ENCODE results near the gene P2RX7. TPM values are rescaled to one million over a fixed set of nuclear protein-coding genes. Genes with fewer than 3 reads are reported as not detected.

P2RX7 gene
- total RNA-seq, 1 donor from 2014 or later, result not detected

DNA sequence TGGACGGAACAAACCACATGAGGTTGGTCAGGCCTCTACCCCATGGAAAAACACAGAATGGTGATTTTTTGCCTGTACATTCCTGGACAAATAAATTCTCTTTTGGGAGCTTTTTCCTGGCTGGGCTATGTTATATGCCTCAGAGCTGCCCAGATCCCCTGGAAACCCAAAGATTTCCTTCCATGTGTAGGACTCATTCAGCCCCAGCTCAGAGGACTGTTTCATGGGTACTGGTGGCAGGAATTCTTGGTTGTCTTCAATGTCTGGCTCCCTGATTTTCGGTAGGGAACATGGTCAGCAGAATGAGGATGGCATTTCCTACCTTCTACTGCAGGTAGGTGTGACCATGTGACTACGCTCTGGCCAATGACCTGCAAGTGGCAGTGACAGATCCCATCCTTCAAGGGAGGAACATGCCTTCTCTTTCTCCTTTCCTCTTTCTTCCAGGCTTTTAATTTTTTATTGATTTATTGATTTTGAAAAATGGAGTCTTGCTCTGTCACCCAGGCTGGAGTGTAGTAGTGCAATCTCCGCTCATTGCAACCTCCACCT, 15.4 kb upstream of the P2RX7 start:
- Mint-ChIP-seq H3K4me1 (ENCODE audit: low read depth, unreplicated experiment) (no peaks in the 10 kb centered on the region), H3K9me3 (ENCODE audit: unreplicated experiment) (peaks cover 3% of the 10 kb centered on the region), H3K27ac (ENCODE audit: unreplicated experiment) (no peak overlapping the region), H3K27me3 (ENCODE audit: unreplicated experiment) (peaks cover 6% of the 10 kb centered on the region), H3K4me3 (ENCODE audit: unreplicated experiment) (no peak overlapping the region), H3K36me3 (ENCODE audit: unreplicated experiment) (no peaks in the 10 kb centered on the region)
- no peak for DNase-seq
- TF ChIP-seq, protein P1, sequence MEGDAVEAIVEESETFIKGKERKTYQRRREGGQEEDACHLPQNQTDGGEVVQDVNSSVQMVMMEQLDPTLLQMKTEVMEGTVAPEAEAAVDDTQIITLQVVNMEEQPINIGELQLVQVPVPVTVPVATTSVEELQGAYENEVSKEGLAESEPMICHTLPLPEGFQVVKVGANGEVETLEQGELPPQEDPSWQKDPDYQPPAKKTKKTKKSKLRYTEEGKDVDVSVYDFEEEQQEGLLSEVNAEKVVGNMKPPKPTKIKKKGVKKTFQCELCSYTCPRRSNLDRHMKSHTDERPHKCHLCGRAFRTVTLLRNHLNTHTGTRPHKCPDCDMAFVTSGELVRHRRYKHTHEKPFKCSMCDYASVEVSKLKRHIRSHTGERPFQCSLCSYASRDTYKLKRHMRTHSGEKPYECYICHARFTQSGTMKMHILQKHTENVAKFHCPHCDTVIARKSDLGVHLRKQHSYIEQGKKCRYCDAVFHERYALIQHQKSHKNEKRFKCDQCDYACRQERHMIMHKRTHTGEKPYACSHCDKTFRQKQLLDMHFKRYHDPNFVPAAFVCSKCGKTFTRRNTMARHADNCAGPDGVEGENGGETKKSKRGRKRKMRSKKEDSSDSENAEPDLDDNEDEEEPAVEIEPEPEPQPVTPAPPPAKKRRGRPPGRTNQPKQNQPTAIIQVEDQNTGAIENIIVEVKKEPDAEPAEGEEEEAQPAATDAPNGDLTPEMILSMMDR (IDR thresholded peaks at IDR 0.05; ENCODE audit: partially characterized antibody, unreplicated experiment), result no peak

DNA sequence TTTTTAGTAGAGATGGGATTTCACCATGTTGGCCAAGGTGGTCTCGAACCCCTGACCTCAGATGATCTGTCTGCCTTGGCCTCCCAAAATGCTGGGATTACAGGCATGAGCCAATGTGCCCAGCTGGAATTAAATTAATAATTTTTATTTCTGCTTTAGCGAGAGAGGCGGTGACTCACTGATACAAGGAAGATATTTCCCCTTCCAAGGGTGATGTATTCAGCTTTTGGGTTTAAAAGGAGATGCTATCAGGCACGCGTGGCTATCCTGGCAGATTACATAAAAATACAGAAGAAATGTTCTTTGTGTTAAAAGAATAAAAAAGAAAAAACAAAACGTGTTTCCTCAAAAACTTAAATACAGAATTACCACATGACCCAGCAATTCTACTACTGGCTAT, 12.4 kb upstream of the P2RX7 start:
- peaks cover 3% of the 10 kb centered on the region for H3K9me3 Mint-ChIP-seq (ENCODE audit: unreplicated experiment)
- H3K36me3 Mint-ChIP-seq (ENCODE audit: unreplicated experiment), result no peaks in the 10 kb centered on the region
- TF ChIP-seq, protein P1 (IDR thresholded peaks at IDR 0.05; ENCODE audit: partially characterized antibody, unreplicated experiment), result no peak
- no peak overlapping the region for H3K27ac Mint-ChIP-seq (ENCODE audit: unreplicated experiment)
- no peak for DNase-seq
- H3K4me1 Mint-ChIP-seq (ENCODE audit: low read depth, unreplicated experiment), result no peaks in the 10 kb centered on the region
- peaks cover 8% of the 10 kb centered on the region for H3K27me3 Mint-ChIP-seq (ENCODE audit: unreplicated experiment)
- H3K4me3 Mint-ChIP-seq (ENCODE audit: unreplicated experiment), result no peak overlapping the region

DNA sequence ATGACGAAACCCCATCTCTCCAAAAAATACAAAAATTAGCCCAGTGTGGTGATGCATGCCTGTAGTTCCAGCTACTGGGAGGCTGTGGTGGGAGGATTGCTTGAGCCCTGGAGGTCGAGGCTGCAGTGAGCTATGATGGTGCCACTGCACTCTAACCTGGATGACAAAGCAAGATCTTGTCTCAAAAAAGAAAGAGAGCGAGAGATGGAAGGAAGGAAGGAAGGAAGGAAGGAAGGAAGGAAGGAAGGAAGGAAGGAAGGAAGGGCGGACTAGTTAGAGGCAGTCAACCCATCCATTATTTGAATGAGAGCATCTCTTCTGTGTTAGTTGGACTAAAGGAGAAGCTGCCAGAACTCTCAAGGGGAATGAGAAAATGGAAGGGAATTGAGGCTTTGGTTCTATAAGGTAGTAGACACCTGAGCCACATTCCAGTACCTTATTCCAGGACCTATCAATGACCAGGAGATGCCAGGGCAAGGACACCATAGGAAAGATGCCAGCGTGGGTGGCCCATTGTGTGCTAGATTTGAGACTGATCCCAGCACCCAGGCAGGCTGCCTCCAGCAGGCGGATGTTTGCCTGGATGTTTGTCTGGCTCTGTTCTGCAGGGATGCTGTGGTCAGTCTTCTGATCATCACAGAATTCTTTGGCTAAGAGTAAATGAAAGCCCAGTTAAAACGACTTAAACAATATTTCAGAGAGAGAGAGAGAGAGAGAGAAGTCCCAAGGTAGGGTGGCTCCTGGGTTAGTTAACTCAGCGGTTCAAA, 11.5 kb upstream of the P2RX7 start:
- peaks cover 3% of the 10 kb centered on the region for H3K9me3 Mint-ChIP-seq (ENCODE audit: unreplicated experiment)
- no peak overlapping the region for H3K27ac Mint-ChIP-seq (ENCODE audit: unreplicated experiment)
- TF ChIP-seq, protein P1 (IDR thresholded peaks at IDR 0.05; ENCODE audit: partially characterized antibody, unreplicated experiment), result no peak
- H3K27me3 Mint-ChIP-seq (ENCODE audit: unreplicated experiment), result peaks cover 8% of the 10 kb centered on the region
- H3K4me1 Mint-ChIP-seq (ENCODE audit: low read depth, unreplicated experiment), result no peaks in the 10 kb centered on the region
- no peak for DNase-seq
- no peaks in the 10 kb centered on the region for H3K36me3 Mint-ChIP-seq (ENCODE audit: unreplicated experiment)
- H3K4me3 Mint-ChIP-seq (ENCODE audit: unreplicated experiment), result no peak overlapping the region

DNA sequence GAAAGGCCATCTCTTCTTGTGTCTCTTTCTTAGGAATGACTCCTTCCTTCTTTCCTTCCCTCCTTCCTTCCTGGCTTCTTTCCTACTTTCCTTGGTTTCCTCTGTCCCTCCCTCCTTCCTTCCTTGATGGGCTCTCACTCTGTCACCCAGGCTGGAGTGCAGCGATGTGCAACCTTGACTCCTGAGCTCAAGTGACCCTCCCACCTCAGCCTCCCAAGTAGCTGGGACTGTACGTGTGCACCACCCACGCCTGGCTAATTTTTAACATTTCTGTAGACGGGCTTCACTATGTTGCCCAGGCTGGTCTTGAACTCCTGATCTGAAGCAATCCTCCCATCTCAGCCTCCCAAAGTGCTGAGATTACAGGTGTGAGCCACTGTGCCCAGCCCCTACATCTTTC, 10.9 kb upstream of the P2RX7 start:
- Mint-ChIP-seq H3K27me3 (ENCODE audit: unreplicated experiment) (peaks cover 8% of the 10 kb centered on the region), H3K36me3 (ENCODE audit: unreplicated experiment) (no peaks in the 10 kb centered on the region), H3K4me3 (ENCODE audit: unreplicated experiment) (no peak overlapping the region)

More for the DNA sequence above, 10.9 kb upstream of the P2RX7 start:
- H3K4me1 Mint-ChIP-seq (ENCODE audit: low read depth, unreplicated experiment), result no peaks in the 10 kb centered on the region
- no peak for DNase-seq
- peaks cover 1% of the 10 kb centered on the region for H3K9me3 Mint-ChIP-seq (ENCODE audit: unreplicated experiment)
- no peak overlapping the region for H3K27ac Mint-ChIP-seq (ENCODE audit: unreplicated experiment)
- TF ChIP-seq, protein P1 (IDR thresholded peaks at IDR 0.05; ENCODE audit: partially characterized antibody, unreplicated experiment), result no peak
